Measurements from ENCODE around the gene SYT6. TPM values are rescaled to one million over a fixed set of nuclear protein-coding genes. Genes with fewer than 3 reads are reported as not detected.

The SYT6 gene
- total and polyA plus RNA-seq, 10 donors = 0.14 TPM; not detected in 9

DNA sequence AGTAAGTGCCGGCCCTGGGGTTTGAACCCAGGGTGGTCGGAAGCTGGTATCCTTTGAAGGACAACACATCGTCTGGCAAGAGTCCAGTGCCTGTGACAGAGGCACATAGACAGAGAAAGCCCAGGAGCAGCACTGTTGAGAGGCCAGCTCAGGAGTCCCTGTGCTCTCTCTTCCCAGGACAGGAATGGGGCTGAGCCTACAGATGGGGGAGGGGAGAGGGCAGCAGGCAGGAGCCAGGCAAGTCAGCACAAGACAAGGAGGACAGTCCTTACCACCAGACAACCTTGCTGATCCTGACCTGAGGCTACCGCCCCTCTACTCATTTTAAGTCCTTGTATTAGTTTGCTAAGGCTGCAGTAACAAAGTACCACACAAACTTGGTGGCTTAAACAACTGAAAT lies 27.7 kb upstream of the SYT6 start:
- WGBS, 5 donors = 83 to 97% (median 92%) methylated on average over 4 of the region's 4 CpGs
- no peaks in the 10 kb centered on the region for H3K9me3 ChIP-seq
- H3K27me3 ChIP-seq (replicated peaks in 1 of 7) = no peaks in the 10 kb centered on the region
- no peaks in the 10 kb centered on the region for H3K4me1 ChIP-seq
- no peak overlapping the region for H3K4me3 ChIP-seq
- intact Hi-C loops (cut with DNase I; ENCODE audit: low total_unique reads) = no loop called here
- DNase-seq = no peak
- TF ChIP-seq, protein P1, sequence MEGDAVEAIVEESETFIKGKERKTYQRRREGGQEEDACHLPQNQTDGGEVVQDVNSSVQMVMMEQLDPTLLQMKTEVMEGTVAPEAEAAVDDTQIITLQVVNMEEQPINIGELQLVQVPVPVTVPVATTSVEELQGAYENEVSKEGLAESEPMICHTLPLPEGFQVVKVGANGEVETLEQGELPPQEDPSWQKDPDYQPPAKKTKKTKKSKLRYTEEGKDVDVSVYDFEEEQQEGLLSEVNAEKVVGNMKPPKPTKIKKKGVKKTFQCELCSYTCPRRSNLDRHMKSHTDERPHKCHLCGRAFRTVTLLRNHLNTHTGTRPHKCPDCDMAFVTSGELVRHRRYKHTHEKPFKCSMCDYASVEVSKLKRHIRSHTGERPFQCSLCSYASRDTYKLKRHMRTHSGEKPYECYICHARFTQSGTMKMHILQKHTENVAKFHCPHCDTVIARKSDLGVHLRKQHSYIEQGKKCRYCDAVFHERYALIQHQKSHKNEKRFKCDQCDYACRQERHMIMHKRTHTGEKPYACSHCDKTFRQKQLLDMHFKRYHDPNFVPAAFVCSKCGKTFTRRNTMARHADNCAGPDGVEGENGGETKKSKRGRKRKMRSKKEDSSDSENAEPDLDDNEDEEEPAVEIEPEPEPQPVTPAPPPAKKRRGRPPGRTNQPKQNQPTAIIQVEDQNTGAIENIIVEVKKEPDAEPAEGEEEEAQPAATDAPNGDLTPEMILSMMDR (IDR thresholded peaks at IDR 0.05 in 8 of 11, conservative IDR thresholded peaks at IDR 0.05 in 3 of 11) = no peak
- TF ChIP-seq POLR2AphosphoS5 (IDR thresholded peaks at IDR 0.05) (no peak), POLR2A (IDR thresholded peaks at IDR 0.05) (no peak)
- no peaks in the 10 kb centered on the region for H3K36me3 ChIP-seq
- H3K27ac ChIP-seq = no peak overlapping the region

DNA sequence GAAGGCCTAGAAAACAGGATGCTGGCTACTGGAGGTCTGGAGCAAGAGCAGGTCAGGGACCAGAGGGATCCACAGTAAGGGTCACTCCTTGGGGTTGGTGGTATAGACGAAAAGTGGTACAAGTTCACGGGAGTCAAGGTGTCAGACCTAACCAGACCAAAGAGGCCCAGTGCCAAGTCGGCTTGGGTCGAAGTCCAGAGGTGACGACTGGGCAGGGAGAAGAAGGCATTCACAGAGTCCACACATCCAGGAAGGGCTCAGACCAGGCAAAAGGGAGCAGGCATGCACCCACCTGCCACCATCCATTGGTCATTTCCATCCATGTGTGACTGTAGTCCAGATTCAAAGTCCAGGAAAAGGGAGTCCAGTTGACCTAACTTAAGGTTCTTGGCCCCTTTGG lies 27.1 kb upstream of the SYT6 start:
- intact Hi-C loops (cut with DNase I; ENCODE audit: low total_unique reads) = no loop called here
- Histone ChIP-seq H3K4me1 (no peaks in the 10 kb centered on the region), H3K4me3 (no peak overlapping the region), H3K36me3 (no peaks in the 10 kb centered on the region), H3K27ac (no peak overlapping the region), H3K9me3 (no peaks in the 10 kb centered on the region), H3K27me3 (replicated peaks in 1 of 7) (no peaks in the 10 kb centered on the region)
- no peak for DNase-seq
- 84 to 98% (median 89%) methylated on average over 5 of the region's 5 CpGs for WGBS, 5 donors
- TF ChIP-seq, protein P1 (IDR thresholded peaks at IDR 0.05 in 8 of 11, conservative IDR thresholded peaks at IDR 0.05 in 3 of 11) = no peak
- TF ChIP-seq POLR2A (IDR thresholded peaks at IDR 0.05) (no peak), POLR2AphosphoS5 (IDR thresholded peaks at IDR 0.05) (no peak)

DNA sequence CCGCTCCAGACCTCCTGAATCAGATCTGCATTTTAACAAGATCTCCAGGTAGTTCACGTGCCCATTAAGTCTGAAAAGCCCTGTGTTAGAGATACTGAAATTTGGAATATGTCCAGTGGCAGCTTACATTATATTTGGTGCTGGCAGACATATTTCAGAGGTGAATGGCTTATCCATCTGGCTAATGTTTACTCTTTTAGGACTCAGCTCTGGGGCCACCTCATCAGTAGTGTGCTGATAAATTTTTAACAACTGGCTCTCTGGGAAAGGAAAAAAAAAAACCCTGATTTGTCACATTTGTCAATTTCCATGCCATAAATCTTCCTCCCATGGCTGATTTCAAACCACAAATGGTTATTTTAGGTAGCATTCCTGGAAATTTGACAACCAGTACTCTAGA lies 25.3 kb upstream of the SYT6 start:
- intact Hi-C loops (cut with DNase I; ENCODE audit: low total_unique reads) = no loop called here
- Histone ChIP-seq H3K27me3 (replicated peaks in 1 of 7) (peaks cover 0 to under 1% (median 0%) of the 10 kb centered on the region in 7 donors), H3K4me3 (no peak overlapping the region), H3K27ac (no peak overlapping the region), H3K4me1 (no peaks in the 10 kb centered on the region), H3K36me3 (no peaks in the 10 kb centered on the region), H3K9me3 (no peaks in the 10 kb centered on the region)
- TF ChIP-seq POLR2A (IDR thresholded peaks at IDR 0.05) = no peak
- TF ChIP-seq, protein P1 (IDR thresholded peaks at IDR 0.05 in 8 of 11, conservative IDR thresholded peaks at IDR 0.05 in 3 of 11) = no peak
- no peak for TF ChIP-seq POLR2AphosphoS5 (IDR thresholded peaks at IDR 0.05)
- 83 to 97% (median 89%) methylated on average over 2 of the region's 2 CpGs for WGBS, 5 donors
- DNase-seq = no peak

DNA sequence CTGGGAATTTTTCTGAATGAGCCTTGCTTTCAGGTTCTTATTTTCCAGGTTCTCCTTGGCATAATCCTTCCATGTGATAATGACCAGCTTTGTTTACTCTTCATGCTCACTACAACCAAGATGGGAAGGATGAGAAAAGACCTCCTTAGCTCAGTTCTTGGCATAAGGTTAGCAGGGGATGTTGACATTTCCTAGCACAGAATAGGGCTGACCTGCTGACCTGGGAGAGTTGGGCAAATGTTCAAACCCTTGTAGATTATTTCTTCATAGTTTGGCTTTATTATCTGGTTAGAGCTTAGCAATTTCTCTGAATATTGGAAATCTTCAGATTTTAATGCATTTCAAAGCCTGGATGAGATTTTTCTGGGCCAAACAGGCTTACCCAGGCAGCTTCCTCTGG lies 23.6 kb upstream of the SYT6 start:
- Histone ChIP-seq H3K36me3 (no peaks in the 10 kb centered on the region), H3K27ac (no peak overlapping the region), H3K27me3 (replicated peaks in 1 of 7) (peaks cover 0 to 12% (median 0%) of the 10 kb centered on the region in 7 donors), H3K9me3 (no peaks in the 10 kb centered on the region), H3K4me1 (no peaks in the 10 kb centered on the region), H3K4me3 (no peak overlapping the region)
- intact Hi-C loops (cut with DNase I; ENCODE audit: low total_unique reads) = no loop called here
- no peak for DNase-seq
- TF ChIP-seq, protein P1 (IDR thresholded peaks at IDR 0.05 in 8 of 11, conservative IDR thresholded peaks at IDR 0.05 in 3 of 11) = no peak
